Tibial nerve (tissue), 4 donors: ENCODE data around the gene EPHA6.

ENCODE experiments used
- EP300 ChIP-seq, 2 donors: sonication (generic); formaldehyde crosslinking; IDR thresholded peaks; one replicate each; pipeline ENCODE4 v1.6.1; 2017; ENCODE audit warnings: antibody characterized with exemption in 2 of 2, mild to moderate bottlenecking in 1 of 2
- POLR2A ChIP-seq, 2 donors: fragments of 450-650 bp; IDR thresholded peaks; one replicate each; pipeline ENCODE4 v1.6.1; 2017; ENCODE audit warnings: antibody characterized with exemption in 2 of 2, mild to moderate bottlenecking in 2 of 2, moderate library complexity in 2 of 2
- TF ChIP-seq, protein P1 (sequence below), 5 experiments: fragments of 200-600 bp in 3 of 5; fragments of 450-650 bp in 2 of 5; sonication (generic) in 3 of 5; IDR thresholded peaks; one replicate each; pipeline ENCODE4 v1.5.1; 2016 to 2019; ENCODE audit warnings: antibody characterized with exemption in 5 of 5, mild to moderate bottlenecking in 3 of 5, moderate library complexity in 2 of 5

DNA sequence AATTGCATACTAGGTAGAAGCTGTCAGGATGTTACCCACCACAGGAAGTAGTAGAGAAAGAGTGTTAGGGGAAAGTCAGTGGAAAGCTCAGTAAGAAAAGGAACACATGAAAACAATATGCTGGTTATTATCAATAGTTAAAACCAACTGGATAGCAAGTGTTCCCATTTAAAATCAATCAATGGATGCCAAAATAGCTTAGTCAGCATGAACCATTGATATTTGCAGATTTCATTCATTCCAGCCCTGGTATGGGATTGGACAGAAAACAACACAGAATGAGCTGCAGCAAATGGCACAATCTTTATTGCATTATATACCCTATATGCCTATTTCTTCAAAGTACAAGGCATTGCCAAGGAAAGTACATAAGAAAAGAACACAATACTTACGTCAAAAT is 293.7 kb downstream of the EPHA6 start:
- TF ChIP-seq, protein P1, sequence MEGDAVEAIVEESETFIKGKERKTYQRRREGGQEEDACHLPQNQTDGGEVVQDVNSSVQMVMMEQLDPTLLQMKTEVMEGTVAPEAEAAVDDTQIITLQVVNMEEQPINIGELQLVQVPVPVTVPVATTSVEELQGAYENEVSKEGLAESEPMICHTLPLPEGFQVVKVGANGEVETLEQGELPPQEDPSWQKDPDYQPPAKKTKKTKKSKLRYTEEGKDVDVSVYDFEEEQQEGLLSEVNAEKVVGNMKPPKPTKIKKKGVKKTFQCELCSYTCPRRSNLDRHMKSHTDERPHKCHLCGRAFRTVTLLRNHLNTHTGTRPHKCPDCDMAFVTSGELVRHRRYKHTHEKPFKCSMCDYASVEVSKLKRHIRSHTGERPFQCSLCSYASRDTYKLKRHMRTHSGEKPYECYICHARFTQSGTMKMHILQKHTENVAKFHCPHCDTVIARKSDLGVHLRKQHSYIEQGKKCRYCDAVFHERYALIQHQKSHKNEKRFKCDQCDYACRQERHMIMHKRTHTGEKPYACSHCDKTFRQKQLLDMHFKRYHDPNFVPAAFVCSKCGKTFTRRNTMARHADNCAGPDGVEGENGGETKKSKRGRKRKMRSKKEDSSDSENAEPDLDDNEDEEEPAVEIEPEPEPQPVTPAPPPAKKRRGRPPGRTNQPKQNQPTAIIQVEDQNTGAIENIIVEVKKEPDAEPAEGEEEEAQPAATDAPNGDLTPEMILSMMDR (IDR thresholded peaks at IDR 0.05): no peak
- TF ChIP-seq POLR2A (IDR thresholded peaks at IDR 0.05) (no peak), EP300 (IDR thresholded peaks at IDR 0.05) (no peak)
